ENCODE measurements around the gene SERINC3.

- no peak for TF ChIP-seq POLR2A (IDR thresholded peaks at IDR 0.05)
- no peak for TF ChIP-seq CTCF (IDR thresholded peaks at IDR 0.05)
Measured at GRCh38 chr20:44560229-44560628, 38.4 kb upstream of the SERINC3 start.
